Endodermal cell (in vitro differentiated cells): ENCODE measurements around the gene NEK4. TPM values are rescaled to one million over a fixed set of nuclear protein-coding genes. Genes with fewer than 3 reads are reported as not detected.
A peak's percentile ranks its signal among the peaks of the same experiment; 100 is the strongest.

Source experiments
- DNase-seq: peaks from one replicate; pipeline ENCODE4 v3.0.0-alpha.2; 2017
- H3K27ac ChIP-seq: 2 replicates; pipeline ENCODE4 v1.5.1; 2013; ENCODE audit warnings: mild to moderate bottlenecking, low read depth, low read length, moderate library complexity
- H3K27me3 ChIP-seq: 2 replicates; pipeline ENCODE4 v1.6.1; 2013; ENCODE audit warnings: mild to moderate bottlenecking, low read length, moderate library complexity; ENCODE audit not compliant: insufficient read depth, control insufficient read depth, poor library complexity, severe bottlenecking
- H3K36me3 ChIP-seq: 2 replicates; pipeline ENCODE4 v1.7.0; 2013; ENCODE audit warnings: mild to moderate bottlenecking, low read length, moderate library complexity; ENCODE audit not compliant: control insufficient read depth, insufficient read depth
- H3K4me1 ChIP-seq: one replicate; pipeline ENCODE4 v1.7.0; 2013; ENCODE audit warnings: low read length; ENCODE audit not compliant: control insufficient read depth, insufficient read depth
- H3K4me3 ChIP-seq: 2 replicates; pipeline ENCODE4 v1.5.1; 2013; ENCODE audit warnings: mild to moderate bottlenecking, low read length, moderate library complexity
- H3K9ac ChIP-seq: 2 replicates; pipeline ENCODE4 v1.6.1; 2013; ENCODE audit warnings: mild to moderate bottlenecking, low read length, moderate library complexity; ENCODE audit not compliant: poor library complexity, severe bottlenecking; ENCODE audit errors: extremely low read depth
- H3K9me3 ChIP-seq: 2 replicates; pipeline ENCODE4 v1.6.1; 2013; ENCODE audit warnings: mild to moderate bottlenecking, low read length, moderate library complexity; ENCODE audit not compliant: control insufficient read depth
- H3K27ac Mint-ChIP-seq: 2 replicates; pipeline ENCODE4 v1.8.0; 2020; ENCODE audit warnings: mixed read lengths
- H3K27me3 Mint-ChIP-seq: 2 replicates; pipeline ENCODE4 v1.8.0; 2021; ENCODE audit warnings: mild to moderate bottlenecking, mixed read lengths; ENCODE audit not compliant: insufficient read depth
- H3K36me3 Mint-ChIP-seq: 2 replicates; pipeline ENCODE4 v1.8.0; 2020; ENCODE audit warnings: low read depth, mixed read lengths
- H3K4me1 Mint-ChIP-seq: 2 replicates; pipeline ENCODE4 v1.8.0; 2020; ENCODE audit warnings: mixed read lengths
- H3K4me3 Mint-ChIP-seq: 2 replicates; pipeline ENCODE4 v1.8.0; 2020; ENCODE audit warnings: mild to moderate bottlenecking, moderate library complexity, mixed read lengths
- H3K9me3 Mint-ChIP-seq: 2 replicates; pipeline ENCODE4 v1.8.0; 2020; ENCODE audit warnings: mild to moderate bottlenecking, mixed read lengths
- WGBS, 2 experiments: methylation state at CpG; one replicate each; pipeline versions ENCODE4 v1.1.5 to v1.1.7; 2013; ENCODE audit warnings: missing lambda C conversion rate in 2 of 2, mixed read lengths in 1 of 2; ENCODE audit not compliant: insufficient coverage in 1 of 2, insufficient read length in 1 of 2; 5-methylcytosine and 5-hydroxymethylcytosine counted together
- total RNA-seq, 2 donors: library from RNA; stranded (reverse); fragmentation: NEBNext Ultra II Directional in 1 of 2; extraction: Animal tissue kit (Norgen Biotek cat#: 25700) in 1 of 2; gene quantifications; 2 replicates in 1 of 2; 3 replicates in 1 of 2; pipeline ENCODE4 v1.2.1, GENCODE V29; 2021
- TF ChIP-seq, protein P1 (sequence below): fragments of 200-600 bp; sonication (generic); conservative IDR thresholded peaks from 2 replicates; pipeline ENCODE4 v1.5.0; 2021; ENCODE audit warnings: antibody characterized with exemption, mild to moderate bottlenecking

Gene NEK4
- total RNA-seq, 2 donors from 2014 or later: 44.2 to 49.5 TPM

- H3K4me3 ChIP-seq: no peak overlapping the region
- peak overlapping the region; percentile 52 for H3K27ac Mint-ChIP-seq
- H3K9me3 Mint-ChIP-seq: no peaks in the 10 kb centered on the region
- no peak overlapping the region for H3K4me3 Mint-ChIP-seq
- no peaks in the 10 kb centered on the region for H3K9me3 ChIP-seq
- H3K4me1 Mint-ChIP-seq: no peaks in the 10 kb centered on the region
- TF ChIP-seq, protein P1, sequence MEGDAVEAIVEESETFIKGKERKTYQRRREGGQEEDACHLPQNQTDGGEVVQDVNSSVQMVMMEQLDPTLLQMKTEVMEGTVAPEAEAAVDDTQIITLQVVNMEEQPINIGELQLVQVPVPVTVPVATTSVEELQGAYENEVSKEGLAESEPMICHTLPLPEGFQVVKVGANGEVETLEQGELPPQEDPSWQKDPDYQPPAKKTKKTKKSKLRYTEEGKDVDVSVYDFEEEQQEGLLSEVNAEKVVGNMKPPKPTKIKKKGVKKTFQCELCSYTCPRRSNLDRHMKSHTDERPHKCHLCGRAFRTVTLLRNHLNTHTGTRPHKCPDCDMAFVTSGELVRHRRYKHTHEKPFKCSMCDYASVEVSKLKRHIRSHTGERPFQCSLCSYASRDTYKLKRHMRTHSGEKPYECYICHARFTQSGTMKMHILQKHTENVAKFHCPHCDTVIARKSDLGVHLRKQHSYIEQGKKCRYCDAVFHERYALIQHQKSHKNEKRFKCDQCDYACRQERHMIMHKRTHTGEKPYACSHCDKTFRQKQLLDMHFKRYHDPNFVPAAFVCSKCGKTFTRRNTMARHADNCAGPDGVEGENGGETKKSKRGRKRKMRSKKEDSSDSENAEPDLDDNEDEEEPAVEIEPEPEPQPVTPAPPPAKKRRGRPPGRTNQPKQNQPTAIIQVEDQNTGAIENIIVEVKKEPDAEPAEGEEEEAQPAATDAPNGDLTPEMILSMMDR: no peak
- H3K36me3 Mint-ChIP-seq: peaks cover 90% of the 10 kb centered on the region
- no peaks in the 10 kb centered on the region for H3K27me3 ChIP-seq
- H3K4me1 ChIP-seq: no peaks in the 10 kb centered on the region
- H3K9ac ChIP-seq: no peak overlapping the region
- H3K27ac ChIP-seq: no peak overlapping the region
- no peaks in the 10 kb centered on the region for H3K27me3 Mint-ChIP-seq
- peaks cover 98% of the 10 kb centered on the region for H3K36me3 ChIP-seq
- DNase-seq: no peak
Measured at GRCh38 chr3:52693071-52693470, 77.7 kb downstream of the NEK4 start.

DNA sequence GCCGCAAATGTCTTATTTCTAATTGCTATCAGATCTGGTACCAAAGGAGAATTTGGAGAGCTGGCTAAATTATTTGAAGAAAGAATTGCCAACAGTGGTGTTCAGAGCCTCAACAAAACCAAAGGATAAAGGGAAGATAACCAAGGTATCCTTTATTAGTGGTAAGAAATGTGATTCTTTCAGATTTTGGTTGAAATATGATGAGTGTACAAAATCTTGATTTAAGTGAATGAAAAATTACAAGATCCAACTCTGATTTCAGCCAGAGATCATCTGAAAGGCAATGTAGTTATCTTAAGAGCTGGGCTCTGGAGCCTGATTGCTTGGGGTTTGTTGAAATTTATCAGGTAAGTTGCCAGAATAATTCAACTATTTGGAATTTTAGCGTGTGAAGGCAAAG lies 80.2 kb downstream of the NEK4 start:
- Histone ChIP-seq H3K4me1 (no peaks in the 10 kb centered on the region), H3K27me3 (no peaks in the 10 kb centered on the region), H3K4me3 (no peak overlapping the region), H3K36me3 (peaks cover 86% of the 10 kb centered on the region), H3K9me3 (no peaks in the 10 kb centered on the region), H3K27ac (no peak overlapping the region), H3K9ac (no peak overlapping the region)
- TF ChIP-seq, protein P1: no peak
- Mint-ChIP-seq H3K27me3 (no peaks in the 10 kb centered on the region), H3K36me3 (peaks cover 88% of the 10 kb centered on the region), H3K4me3 (no peak overlapping the region), H3K9me3 (no peaks in the 10 kb centered on the region), H3K27ac (no peak overlapping the region), H3K4me1 (peaks cover 8% of the 10 kb centered on the region)
- WGBS, 2 experiments: 87 to 91% methylated on average over 2 of the region's 2 CpGs
- DNase-seq: no peak

- peaks cover 74% of the 10 kb centered on the region for H3K36me3 Mint-ChIP-seq
- Histone ChIP-seq H3K4me3 (no peak overlapping the region), H3K9me3 (no peaks in the 10 kb centered on the region), H3K36me3 (peaks cover 73% of the 10 kb centered on the region), H3K4me1 (no peaks in the 10 kb centered on the region), H3K9ac (no peak overlapping the region), H3K27me3 (no peaks in the 10 kb centered on the region), H3K27ac (no peak overlapping the region)
- H3K4me1 Mint-ChIP-seq: peaks cover 14% of the 10 kb centered on the region
- no peaks in the 10 kb centered on the region for H3K27me3 Mint-ChIP-seq
- WGBS, 2 experiments: 92 to 100% methylated on average over 2 to 3 of the region's 3 CpGs
- DNase-seq: no peak
- no peak overlapping the region for H3K4me3 Mint-ChIP-seq
- H3K9me3 Mint-ChIP-seq: no peaks in the 10 kb centered on the region
- TF ChIP-seq, protein P1: no peak
- no peak overlapping the region for H3K27ac Mint-ChIP-seq
Measured at GRCh38 chr3:52689151-52689550, 81.6 kb downstream of the NEK4 start.
